HepG2 (cell line): ENCODE data around the gene PIANP. TPM values are rescaled to one million over a fixed set of nuclear protein-coding genes. Genes with fewer than 3 reads are reported as not detected.
A peak's percentile ranks its signal among the peaks of the same experiment; 100 is the strongest.

ENCODE experiments used
- BHLHE40 ChIP-seq: IDR thresholded peaks from 2 replicates; pipeline ENCODE4 v1.6.1; 2011; ENCODE audit warnings: low read length, improper control_type of control experiment
- CHCHD3 ChIP-seq: sonication (generic); formaldehyde crosslinking; IDR thresholded peaks from 2 replicates; pipeline ENCODE4 v1.8.0; 2022; ENCODE audit warnings: mild to moderate bottlenecking, missing genetic modification reagents, moderate library complexity
- HMGXB4 ChIP-seq, 2 experiments: sonication (generic) in 1 of 2; formaldehyde crosslinking in 1 of 2; IDR thresholded peaks; 2 replicates each; pipeline versions ENCODE4 v1.4.0 to v1.6.1; 2018 to 2020; ENCODE audit warnings: missing genetic modification reagents in 2 of 2, borderline replicate concordance in 1 of 2, low read depth in 1 of 2, mild to moderate bottlenecking in 1 of 2, missing biosample characterization in 1 of 2
- HOXD1 ChIP-seq: sonication (generic); formaldehyde crosslinking; IDR thresholded peaks from 2 replicates; pipeline ENCODE4 v1.5.0; 2020; ENCODE audit warnings: missing genetic modification reagents
- KDM4B ChIP-seq: sonication (generic); formaldehyde crosslinking; IDR thresholded peaks from 2 replicates; pipeline ENCODE4 v1.4.0; 2020; ENCODE audit warnings: missing genetic modification reagents
- KDM6A ChIP-seq: IDR thresholded peaks from 2 replicates; pipeline ENCODE4 v1.6.1; 2016; ENCODE audit warnings: low read depth
- PHF21A ChIP-seq: sonication (generic); formaldehyde crosslinking; IDR thresholded peaks from 2 replicates; pipeline ENCODE4 v1.5.0; 2020; ENCODE audit warnings: mild to moderate bottlenecking, missing genetic modification reagents
- PHF8 ChIP-seq: sonication (generic); formaldehyde crosslinking; IDR thresholded peaks from 2 replicates; pipeline ENCODE4 v1.5.0; 2020; ENCODE audit warnings: missing genetic modification reagents
- PTBP1 ChIP-seq: fragments of 200-400 bp; formaldehyde crosslinking; IDR thresholded peaks from 2 replicates; pipeline ENCODE4 v1.6.1; 2018; ENCODE audit warnings: low read length, low read depth; ENCODE audit not compliant: poor library complexity, severe bottlenecking
- RFXAP ChIP-seq: sonication (generic); formaldehyde crosslinking; IDR thresholded peaks from 2 replicates; pipeline ENCODE4 v1.4.0; 2020; ENCODE audit warnings: missing genetic modification reagents, borderline replicate concordance
- STAT5B ChIP-seq: sonication (generic); formaldehyde crosslinking; IDR thresholded peaks from 2 replicates; pipeline ENCODE4 v1.4.0; 2020; ENCODE audit warnings: missing genetic modification reagents
- TAF15 ChIP-seq: fragments of 200-400 bp; formaldehyde crosslinking; IDR thresholded peaks from one replicate; pipeline ENCODE4 v1.6.1; 2018; ENCODE audit warnings: mild to moderate bottlenecking, low read depth, low read length; ENCODE audit not compliant: poor library complexity, severe bottlenecking
- THAP8 ChIP-seq: sonication (generic); formaldehyde crosslinking; IDR thresholded peaks from 2 replicates; pipeline ENCODE4 v1.5.1; 2020; ENCODE audit warnings: missing genetic modification reagents, mild to moderate bottlenecking, borderline replicate concordance
- TP53 ChIP-seq: sonication (generic); formaldehyde crosslinking; conservative IDR thresholded peaks from 2 replicates; pipeline ENCODE4 v1.4.0; 2020; ENCODE audit warnings: missing genetic modification reagents
- ZBTB20 ChIP-seq: sonication (generic); formaldehyde crosslinking; IDR thresholded peaks from 2 replicates; pipeline ENCODE4 v1.8.1; 2023; ENCODE audit warnings: missing genetic modification reagents, low read depth, mild to moderate bottlenecking, borderline replicate concordance
- ZNF280D ChIP-seq: sonication (generic); formaldehyde crosslinking; IDR thresholded peaks from 2 replicates; pipeline ENCODE4 v1.5.1; 2020; ENCODE audit warnings: mild to moderate bottlenecking, missing genetic modification reagents
- ZNF34 ChIP-seq: sonication (generic); formaldehyde crosslinking; IDR thresholded peaks from 2 replicates; pipeline ENCODE4 v1.4.0; 2020; ENCODE audit warnings: mild to moderate bottlenecking, missing genetic modification reagents, borderline replicate concordance
- ZNF674 ChIP-seq: sonication (generic); formaldehyde crosslinking; IDR thresholded peaks from 2 replicates; pipeline ENCODE4 v1.5.0; 2020; ENCODE audit warnings: low read depth, mild to moderate bottlenecking, missing genetic modification reagents
- ZSCAN29 ChIP-seq: sonication (generic); formaldehyde crosslinking; conservative IDR thresholded peaks from 2 replicates; pipeline ENCODE4 v1.4.0; 2020; ENCODE audit warnings: mild to moderate bottlenecking, missing genetic modification reagents
- polyA plus RNA-seq, 8 experiments: library from polyadenylated mRNA; depleted of rRNA in 3 of 8; stranded (reverse) in 7 of 8; unstranded in 1 of 8; fragments of >200 nt; fragmentation: Illumina TruSeq in 4 of 8; extraction: Trizol in 4 of 8; gene quantifications; 2 replicates each; pipeline versions ENCODE4 v1.2.1 to v1.2.3, GENCODE V29; 2011 to 2016; ENCODE audit warnings: low read depth in 4 of 8, missing spikeins in 1 of 8, mixed read lengths in 1 of 8; ENCODE audit not compliant: insufficient read depth in 1 of 8
- total RNA-seq, 5 experiments: library from RNA; depleted of rRNA; stranded (reverse); fragments of >200 nt; fragmentation: Illumina TruSeq; extraction: Trizol; gene quantifications; 2 replicates each; pipeline ENCODE4 v1.2.3, GENCODE V29; 2016; ENCODE audit warnings: low read depth in 1 of 5
- TF ChIP-seq, protein P1 (sequence below): sonication (generic); formaldehyde crosslinking; IDR thresholded peaks from 2 replicates; pipeline ENCODE4 v1.5.0; 2020; ENCODE audit warnings: missing genetic modification reagents
- TF ChIP-seq, protein P2 (sequence below): IDR thresholded peaks from 2 replicates; pipeline ENCODE4 v1.6.1; 2016

The PIANP gene
- total and polyA plus RNA-seq, 2 of the 13 experiments (the other 11 are each of a cell fraction or from before 2014, with no cell fraction given), result not detected

DNA sequence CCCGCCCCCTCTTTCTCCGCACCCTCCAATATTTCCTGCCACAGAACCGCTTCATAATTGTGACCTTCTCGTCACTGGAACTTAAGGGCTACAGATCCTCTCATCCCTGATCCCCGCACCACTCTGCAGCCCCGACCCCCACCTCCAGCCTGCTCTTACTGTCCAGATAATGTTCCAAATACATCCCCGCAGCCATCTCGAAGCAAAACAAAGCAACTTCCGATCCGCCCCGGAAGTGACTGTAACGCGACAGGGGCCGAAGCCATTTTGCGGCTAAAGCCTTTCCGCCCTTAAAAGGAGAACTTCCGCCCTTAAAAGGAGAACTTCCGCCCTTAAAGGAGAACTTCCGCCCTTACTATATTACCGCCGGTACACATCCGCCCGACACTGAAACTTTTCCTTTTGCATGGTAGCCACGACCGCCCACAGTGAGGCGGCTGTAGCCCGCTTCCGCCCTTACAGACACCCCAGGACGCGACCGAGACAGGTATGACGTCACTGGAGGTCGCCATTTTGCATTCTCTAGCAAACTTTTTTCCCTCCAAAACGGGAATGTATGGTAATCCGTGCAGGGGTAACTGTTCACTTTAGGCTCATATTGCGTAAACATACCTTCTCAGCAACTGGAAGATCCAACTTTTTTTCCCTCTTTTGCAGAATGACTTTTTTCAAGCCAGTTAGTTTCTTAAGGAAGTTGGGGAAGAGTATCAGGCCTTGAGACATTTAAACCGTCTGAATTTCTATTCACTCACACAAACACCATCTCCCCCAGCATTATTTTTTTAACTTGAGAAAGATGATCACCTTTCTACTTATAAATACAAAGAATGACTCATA is 37.5 kb downstream of the PIANP start, which contains the start of gene ING4 (continued):
- TF ChIP-seq ZNF280D (0 out of 2 replicates have a peak, but pooled peaks have one; percentile 22), CHCHD3 (CRISPR knock-in tag) (no peak), THAP8 (no peak; the same call in 1 of the 2 replicates), STAT5B (no peak), RFXAP (CRISPR knock-in tag) (peak; percentile 81; the same call in 1 of the 2 replicates), ZSCAN29 (CRISPR knock-in tag) (0 out of 2 replicates have a peak, but pooled peaks have one; percentile 14), ZNF34 (CRISPR knock-in tag) (no peak), PHF21A (CRISPR knock-in tag) (0 out of 2 replicates have a peak, but pooled peaks have one; percentile 85), TAF15 (no peak), ZNF674 (CRISPR knock-in tag) (no peak), ZBTB20 (CRISPR knock-in tag) (no peak), BHLHE40 (no peak), PTBP1 (no peak), TP53 (CRISPR knock-in tag) (no peak), PHF8 (CRISPR knock-in tag) (peak; percentile 76), KDM4B (CRISPR knock-in tag) (no peak), HMGXB4 (CRISPR knock-in tag; IDR thresholded peaks at IDR 0.05; ENCODE audit: borderline replicate concordance in 1 of 2, low read depth in 1 of 2) (peak; percentile 33 to 45; a peak in 1 of 4 replicates), KDM6A (CRISPR knock-in tag) (no peak), HOXD1 (CRISPR knock-in tag) (no peak)
- TF ChIP-seq, protein P1, sequence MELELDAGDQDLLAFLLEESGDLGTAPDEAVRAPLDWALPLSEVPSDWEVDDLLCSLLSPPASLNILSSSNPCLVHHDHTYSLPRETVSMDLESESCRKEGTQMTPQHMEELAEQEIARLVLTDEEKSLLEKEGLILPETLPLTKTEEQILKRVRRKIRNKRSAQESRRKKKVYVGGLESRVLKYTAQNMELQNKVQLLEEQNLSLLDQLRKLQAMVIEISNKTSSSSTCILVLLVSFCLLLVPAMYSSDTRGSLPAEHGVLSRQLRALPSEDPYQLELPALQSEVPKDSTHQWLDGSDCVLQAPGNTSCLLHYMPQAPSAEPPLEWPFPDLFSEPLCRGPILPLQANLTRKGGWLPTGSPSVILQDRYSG (CRISPR knock-in tag), result no peak
- TF ChIP-seq, protein P2, sequence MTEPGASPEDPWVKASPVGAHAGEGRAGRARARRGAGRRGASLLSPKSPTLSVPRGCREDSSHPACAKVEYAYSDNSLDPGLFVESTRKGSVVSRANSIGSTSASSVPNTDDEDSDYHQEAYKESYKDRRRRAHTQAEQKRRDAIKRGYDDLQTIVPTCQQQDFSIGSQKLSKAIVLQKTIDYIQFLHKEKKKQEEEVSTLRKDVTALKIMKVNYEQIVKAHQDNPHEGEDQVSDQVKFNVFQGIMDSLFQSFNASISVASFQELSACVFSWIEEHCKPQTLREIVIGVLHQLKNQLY (CRISPR knock-in tag), result no peak
